Breast epithelium (tissue), 3 donors: ENCODE measurements around the gene ACTMAP.

ENCODE experiments used
- POLR2A ChIP-seq: fragments of 450-650 bp; IDR thresholded peaks from one replicate; pipeline ENCODE4 v1.6.1; 2016; ENCODE audit warnings: antibody characterized with exemption, mild to moderate bottlenecking, moderate library complexity
- TF ChIP-seq, protein P1 (sequence below), 3 donors: fragments of 450-650 bp; IDR thresholded peaks; one replicate each; pipeline ENCODE4 v1.5.1; 2016 to 2017; ENCODE audit warnings: antibody characterized with exemption in 3 of 3, mild to moderate bottlenecking in 3 of 3, moderate library complexity in 3 of 3

DNA sequence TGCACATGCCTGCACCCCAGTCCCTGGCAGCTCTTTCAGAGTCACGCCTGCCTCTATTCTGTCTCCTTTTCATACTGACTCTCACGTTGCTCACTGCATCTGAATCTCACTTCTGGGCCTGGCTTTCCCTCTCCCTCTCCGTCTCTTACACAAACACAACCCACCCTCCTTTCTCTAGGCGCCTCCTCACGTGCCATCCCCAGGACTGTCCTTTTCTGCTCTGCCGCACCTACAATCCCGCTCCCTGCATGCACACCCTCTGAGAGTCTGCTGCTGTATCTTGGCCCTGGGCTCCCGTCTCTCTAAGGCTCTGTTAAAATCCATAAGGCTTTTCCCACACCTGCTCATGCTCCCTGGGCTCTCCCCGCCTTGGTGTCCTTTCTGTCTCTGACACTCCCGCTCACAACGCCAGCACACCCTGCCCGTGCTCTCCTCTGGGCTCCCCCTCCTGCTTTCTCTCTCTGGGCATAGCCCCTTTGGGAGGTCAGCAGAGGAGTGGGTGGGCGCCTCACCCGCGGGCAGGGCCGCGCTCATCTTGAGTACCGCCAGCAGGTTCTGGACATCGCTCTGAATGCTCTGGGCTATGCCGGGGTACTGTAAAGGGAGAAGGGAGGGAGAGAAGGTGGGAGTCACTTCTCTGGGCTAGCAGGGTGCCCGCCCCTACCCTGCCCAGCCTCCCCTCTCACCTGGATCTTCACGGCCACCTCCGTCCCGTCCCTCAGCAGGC lies 47.1 kb downstream of the ACTMAP start:
- no peak for TF ChIP-seq POLR2A
- TF ChIP-seq, protein P1, sequence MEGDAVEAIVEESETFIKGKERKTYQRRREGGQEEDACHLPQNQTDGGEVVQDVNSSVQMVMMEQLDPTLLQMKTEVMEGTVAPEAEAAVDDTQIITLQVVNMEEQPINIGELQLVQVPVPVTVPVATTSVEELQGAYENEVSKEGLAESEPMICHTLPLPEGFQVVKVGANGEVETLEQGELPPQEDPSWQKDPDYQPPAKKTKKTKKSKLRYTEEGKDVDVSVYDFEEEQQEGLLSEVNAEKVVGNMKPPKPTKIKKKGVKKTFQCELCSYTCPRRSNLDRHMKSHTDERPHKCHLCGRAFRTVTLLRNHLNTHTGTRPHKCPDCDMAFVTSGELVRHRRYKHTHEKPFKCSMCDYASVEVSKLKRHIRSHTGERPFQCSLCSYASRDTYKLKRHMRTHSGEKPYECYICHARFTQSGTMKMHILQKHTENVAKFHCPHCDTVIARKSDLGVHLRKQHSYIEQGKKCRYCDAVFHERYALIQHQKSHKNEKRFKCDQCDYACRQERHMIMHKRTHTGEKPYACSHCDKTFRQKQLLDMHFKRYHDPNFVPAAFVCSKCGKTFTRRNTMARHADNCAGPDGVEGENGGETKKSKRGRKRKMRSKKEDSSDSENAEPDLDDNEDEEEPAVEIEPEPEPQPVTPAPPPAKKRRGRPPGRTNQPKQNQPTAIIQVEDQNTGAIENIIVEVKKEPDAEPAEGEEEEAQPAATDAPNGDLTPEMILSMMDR (IDR thresholded peaks at IDR 0.05), result no peak
